ENCODE data around the gene CHID1. TPM values are rescaled to one million over a fixed set of nuclear protein-coding genes. Genes with fewer than 3 reads are reported as not detected.

CHID1 gene
- total and polyA plus RNA-seq, 2 experiments from 2014 or later, result 54.1 to 67.3 TPM

GRCh38 chr11:825366-826226, 85.0 kb downstream of the CHID1 start:
- peak overlapping the region; percentile 42; the same call in 2 of the 3 replicates for H3K4me3 Mint-ChIP-seq
- no peaks in the 10 kb centered on the region for H3K36me3 ChIP-seq (ENCODE audit: insufficient read depth)
- H3K4me1 Mint-ChIP-seq, result peaks cover 30% of the 10 kb centered on the region
- peaks cover 48% of the 10 kb centered on the region for H3K27me3 Mint-ChIP-seq (ENCODE audit: insufficient read depth, low read depth, poor library complexity)
- H3K27ac Mint-ChIP-seq, result no peak overlapping the region; the same call in 1 of the 2 replicates
- DNase-seq (ENCODE audit: low spot score) (no peak), ATAC-seq (no peak)
- H3K9me2 ChIP-seq (ENCODE audit: insufficient read depth), result no peaks in the 10 kb centered on the region
- H3K9me3 Mint-ChIP-seq, result no peaks in the 10 kb centered on the region; the same call in 2 of the 3 replicates
- no peak overlapping the region for H2AFZ ChIP-seq
- H3K4me3 ChIP-seq, result no peak overlapping the region
- no peak for TF ChIP-seq ZNF114 (CRISPR knock-in tag; IDR thresholded peaks at IDR 0.05)
- TF ChIP-seq EZH2 (IDR thresholded peaks at IDR 0.05; ENCODE audit: low read depth, unreplicated experiment), result no peak
- TF ChIP-seq POLR2AphosphoS5 (IDR thresholded peaks at IDR 0.05; ENCODE audit: low read depth), result no peak
- no peak for TF ChIP-seq NANOG (IDR thresholded peaks at IDR 0.05; ENCODE audit: borderline replicate concordance)
- TF ChIP-seq, protein P1, sequence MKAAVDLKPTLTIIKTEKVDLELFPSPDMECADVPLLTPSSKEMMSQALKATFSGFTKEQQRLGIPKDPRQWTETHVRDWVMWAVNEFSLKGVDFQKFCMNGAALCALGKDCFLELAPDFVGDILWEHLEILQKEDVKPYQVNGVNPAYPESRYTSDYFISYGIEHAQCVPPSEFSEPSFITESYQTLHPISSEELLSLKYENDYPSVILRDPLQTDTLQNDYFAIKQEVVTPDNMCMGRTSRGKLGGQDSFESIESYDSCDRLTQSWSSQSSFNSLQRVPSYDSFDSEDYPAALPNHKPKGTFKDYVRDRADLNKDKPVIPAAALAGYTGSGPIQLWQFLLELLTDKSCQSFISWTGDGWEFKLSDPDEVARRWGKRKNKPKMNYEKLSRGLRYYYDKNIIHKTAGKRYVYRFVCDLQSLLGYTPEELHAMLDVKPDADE (IDR thresholded peaks at IDR 0.05), result no peak
- no peak for TF ChIP-seq CREB1 (CRISPR knock-in tag; IDR thresholded peaks at IDR 0.05; ENCODE audit: low read depth)
- TF ChIP-seq EZH2phosphoT487 (IDR thresholded peaks at IDR 0.05; ENCODE audit: unreplicated experiment), result no peak
- TF ChIP-seq, protein P2, sequence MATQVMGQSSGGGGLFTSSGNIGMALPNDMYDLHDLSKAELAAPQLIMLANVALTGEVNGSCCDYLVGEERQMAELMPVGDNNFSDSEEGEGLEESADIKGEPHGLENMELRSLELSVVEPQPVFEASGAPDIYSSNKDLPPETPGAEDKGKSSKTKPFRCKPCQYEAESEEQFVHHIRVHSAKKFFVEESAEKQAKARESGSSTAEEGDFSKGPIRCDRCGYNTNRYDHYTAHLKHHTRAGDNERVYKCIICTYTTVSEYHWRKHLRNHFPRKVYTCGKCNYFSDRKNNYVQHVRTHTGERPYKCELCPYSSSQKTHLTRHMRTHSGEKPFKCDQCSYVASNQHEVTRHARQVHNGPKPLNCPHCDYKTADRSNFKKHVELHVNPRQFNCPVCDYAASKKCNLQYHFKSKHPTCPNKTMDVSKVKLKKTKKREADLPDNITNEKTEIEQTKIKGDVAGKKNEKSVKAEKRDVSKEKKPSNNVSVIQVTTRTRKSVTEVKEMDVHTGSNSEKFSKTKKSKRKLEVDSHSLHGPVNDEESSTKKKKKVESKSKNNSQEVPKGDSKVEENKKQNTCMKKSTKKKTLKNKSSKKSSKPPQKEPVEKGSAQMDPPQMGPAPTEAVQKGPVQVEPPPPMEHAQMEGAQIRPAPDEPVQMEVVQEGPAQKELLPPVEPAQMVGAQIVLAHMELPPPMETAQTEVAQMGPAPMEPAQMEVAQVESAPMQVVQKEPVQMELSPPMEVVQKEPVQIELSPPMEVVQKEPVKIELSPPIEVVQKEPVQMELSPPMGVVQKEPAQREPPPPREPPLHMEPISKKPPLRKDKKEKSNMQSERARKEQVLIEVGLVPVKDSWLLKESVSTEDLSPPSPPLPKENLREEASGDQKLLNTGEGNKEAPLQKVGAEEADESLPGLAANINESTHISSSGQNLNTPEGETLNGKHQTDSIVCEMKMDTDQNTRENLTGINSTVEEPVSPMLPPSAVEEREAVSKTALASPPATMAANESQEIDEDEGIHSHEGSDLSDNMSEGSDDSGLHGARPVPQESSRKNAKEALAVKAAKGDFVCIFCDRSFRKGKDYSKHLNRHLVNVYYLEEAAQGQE (IDR thresholded peaks at IDR 0.05; ENCODE audit: unreplicated experiment), result no peak
- no peak for TF ChIP-seq ZNF331 (CRISPR knock-in tag; IDR thresholded peaks at IDR 0.05; ENCODE audit: low read depth)
- no peak for TF ChIP-seq STAT1 (IDR thresholded peaks at IDR 0.05; ENCODE audit: unreplicated experiment)
- TF ChIP-seq CTCF (conservative IDR thresholded peaks at IDR 0.05; ENCODE audit: low read depth in 2 of 2), result no peak
- TF ChIP-seq JUNB (IDR thresholded peaks at IDR 0.05; ENCODE audit: unreplicated experiment), result no peak
- no peak for TF ChIP-seq ZNF462 (CRISPR knock-in tag; IDR thresholded peaks at IDR 0.05)
- 0 out of 2 replicates have a peak, but pooled peaks cover under 1% of the 10 kb centered on the region for H3K79me2 ChIP-seq (replicated peaks; ENCODE audit: insufficient read depth)
- peaks cover 17% of the 10 kb centered on the region for H3F3A ChIP-seq (replicated peaks; ENCODE audit: low read depth)
- peaks cover 9% of the 10 kb centered on the region; the same call in 1 of the 2 replicates for H3K27me3 ChIP-seq (ENCODE audit: insufficient read depth)
- H3K4me1 ChIP-seq (ENCODE audit: insufficient read depth), result peaks cover 20% of the 10 kb centered on the region
- H3K27ac ChIP-seq (ENCODE audit: low read depth), result no peak overlapping the region
- H4K20me1 ChIP-seq (replicated peaks; ENCODE audit: insufficient read depth), result peaks cover 12% of the 10 kb centered on the region; the same call in 1 of the 2 replicates
- no peak overlapping the region; the same call in 1 of the 2 replicates for H3K4me2 ChIP-seq
- H3K36me3 Mint-ChIP-seq (ENCODE audit: low read depth), result peaks cover 7% of the 10 kb centered on the region; the same call in 1 of the 3 replicates

Data from GM23338 (cell line).